ENCODE data around the gene ADAM10.

ADAM10 gene

GRCh38 chr15:58766290-58766689 is 16.8 kb upstream of the ADAM10 start:
- Histone ChIP-seq H3K36me3 (ENCODE audit: insufficient read depth, insufficient read length, low read length) (no peaks in the 10 kb centered on the region), H3K9me3 (ENCODE audit: insufficient read depth, low read length) (peaks cover 20% of the 10 kb centered on the region)
- TF ChIP-seq ZNF274 (IDR thresholded peaks at IDR 0.05; ENCODE audit: low read depth, low read length): no peak
- no peak for TF ChIP-seq SUZ12 (IDR thresholded peaks at IDR 0.05; ENCODE audit: extremely low read depth, insufficient read depth, insufficient read length)
- no peak for TF ChIP-seq YY1 (IDR thresholded peaks at IDR 0.05; ENCODE audit: insufficient read depth, insufficient read length)

GRCh38 chr15:58764468-58764867 is 15.0 kb upstream of the ADAM10 start:
- peaks cover 20% of the 10 kb centered on the region for H3K9me3 ChIP-seq (ENCODE audit: insufficient read depth, low read length)
- DNase-seq (ENCODE audit: low read depth, low spot score): no peak
- no peaks in the 10 kb centered on the region for H3K27me3 ChIP-seq (ENCODE audit: insufficient read depth, insufficient read length)
- H3K4me3 ChIP-seq (ENCODE audit: insufficient read length, low read depth): no peak overlapping the region
- H3K4me1 ChIP-seq (ENCODE audit: insufficient read depth, insufficient read length): no peaks in the 10 kb centered on the region
- TF ChIP-seq ZNF274 (IDR thresholded peaks at IDR 0.05; ENCODE audit: low read depth, low read length): no peak
- no peak for TF ChIP-seq YY1 (IDR thresholded peaks at IDR 0.05; ENCODE audit: insufficient read depth, insufficient read length)
- TF ChIP-seq SUZ12 (IDR thresholded peaks at IDR 0.05; ENCODE audit: extremely low read depth, insufficient read depth, insufficient read length): no peak
- H3K36me3 ChIP-seq (ENCODE audit: insufficient read depth, insufficient read length, low read length): no peaks in the 10 kb centered on the region
- no peak overlapping the region for H3K9ac ChIP-seq (ENCODE audit: insufficient read length, low read depth)

More at GRCh38 chr15:58766290-58766689, 16.8 kb upstream of the ADAM10 start:
- Histone ChIP-seq H3K9ac (ENCODE audit: insufficient read length, low read depth) (no peak overlapping the region), H3K27me3 (ENCODE audit: insufficient read depth, insufficient read length) (no peaks in the 10 kb centered on the region), H3K4me3 (ENCODE audit: insufficient read length, low read depth) (no peak overlapping the region), H3K4me1 (ENCODE audit: insufficient read depth, insufficient read length) (no peaks in the 10 kb centered on the region)
- DNase-seq (ENCODE audit: low read depth, low spot score): no peak

- peaks cover 20% of the 10 kb centered on the region for H3K9me3 ChIP-seq (ENCODE audit: insufficient read depth, low read length)
- no peak for DNase-seq (ENCODE audit: low read depth, low spot score)
- H3K36me3 ChIP-seq (ENCODE audit: insufficient read depth, insufficient read length, low read length): no peaks in the 10 kb centered on the region
These were observed 13.2 kb upstream of the ADAM10 start for GRCh38 chr15:58762731-58763130.

GRCh38 chr15:58762285-58762684 is 12.8 kb upstream of the ADAM10 start:
- no peak overlapping the region for H3K9ac ChIP-seq (ENCODE audit: insufficient read length, low read depth)
- TF ChIP-seq YY1 (IDR thresholded peaks at IDR 0.05; ENCODE audit: insufficient read depth, insufficient read length) (no peak), SUZ12 (IDR thresholded peaks at IDR 0.05; ENCODE audit: extremely low read depth, insufficient read depth, insufficient read length) (no peak), ZNF274 (IDR thresholded peaks at IDR 0.05; ENCODE audit: low read depth, low read length) (no peak)
- H3K4me3 ChIP-seq (ENCODE audit: insufficient read length, low read depth): no peak overlapping the region
- peaks cover 20% of the 10 kb centered on the region for H3K9me3 ChIP-seq (ENCODE audit: insufficient read depth, low read length)
- H3K27me3 ChIP-seq (ENCODE audit: insufficient read depth, insufficient read length): no peaks in the 10 kb centered on the region
- H3K36me3 ChIP-seq (ENCODE audit: insufficient read depth, insufficient read length, low read length): no peaks in the 10 kb centered on the region
- no peak for DNase-seq (ENCODE audit: low read depth, low spot score)
- no peaks in the 10 kb centered on the region for H3K4me1 ChIP-seq (ENCODE audit: insufficient read depth, insufficient read length)

More at GRCh38 chr15:58762731-58763130, 13.2 kb upstream of the ADAM10 start:
- TF ChIP-seq ZNF274 (IDR thresholded peaks at IDR 0.05; ENCODE audit: low read depth, low read length): no peak
- TF ChIP-seq YY1 (IDR thresholded peaks at IDR 0.05; ENCODE audit: insufficient read depth, insufficient read length): no peak
- no peak for TF ChIP-seq SUZ12 (IDR thresholded peaks at IDR 0.05; ENCODE audit: extremely low read depth, insufficient read depth, insufficient read length)
- Histone ChIP-seq H3K27me3 (ENCODE audit: insufficient read depth, insufficient read length) (no peaks in the 10 kb centered on the region), H3K4me3 (ENCODE audit: insufficient read length, low read depth) (no peak overlapping the region), H3K4me1 (ENCODE audit: insufficient read depth, insufficient read length) (no peaks in the 10 kb centered on the region), H3K9ac (ENCODE audit: insufficient read length, low read depth) (no peak overlapping the region)

GRCh38 chr15:58761010-58761388 is 11.5 kb upstream of the ADAM10 start:
- H3K36me3 ChIP-seq (ENCODE audit: insufficient read depth, insufficient read length, low read length): no peaks in the 10 kb centered on the region
- DNase-seq (ENCODE audit: low read depth, low spot score): no peak
- TF ChIP-seq YY1 (IDR thresholded peaks at IDR 0.05; ENCODE audit: insufficient read depth, insufficient read length): no peak
- no peak for TF ChIP-seq SUZ12 (IDR thresholded peaks at IDR 0.05; ENCODE audit: extremely low read depth, insufficient read depth, insufficient read length)
- TF ChIP-seq ZNF274 (IDR thresholded peaks at IDR 0.05; ENCODE audit: low read depth, low read length): no peak
- H3K4me1 ChIP-seq (ENCODE audit: insufficient read depth, insufficient read length): no peaks in the 10 kb centered on the region
- peaks cover 20% of the 10 kb centered on the region for H3K9me3 ChIP-seq (ENCODE audit: insufficient read depth, low read length)
- H3K9ac ChIP-seq (ENCODE audit: insufficient read length, low read depth): no peak overlapping the region
- H3K27me3 ChIP-seq (ENCODE audit: insufficient read depth, insufficient read length): no peaks in the 10 kb centered on the region
- H3K4me3 ChIP-seq (ENCODE audit: insufficient read length, low read depth): no peak overlapping the region

GRCh38 chr15:58760385-58761009 is 11.0 kb upstream of the ADAM10 start:
- H3K27me3 ChIP-seq (ENCODE audit: insufficient read depth, insufficient read length): no peaks in the 10 kb centered on the region
- TF ChIP-seq SUZ12 (IDR thresholded peaks at IDR 0.05; ENCODE audit: extremely low read depth, insufficient read depth, insufficient read length) (no peak), ZNF274 (IDR thresholded peaks at IDR 0.05; ENCODE audit: low read depth, low read length) (no peak), YY1 (IDR thresholded peaks at IDR 0.05; ENCODE audit: insufficient read depth, insufficient read length) (no peak)
- H3K4me3 ChIP-seq (ENCODE audit: insufficient read length, low read depth): no peak overlapping the region
- no peaks in the 10 kb centered on the region for H3K36me3 ChIP-seq (ENCODE audit: insufficient read depth, insufficient read length, low read length)
- DNase-seq (ENCODE audit: low read depth, low spot score): no peak
- H3K4me1 ChIP-seq (ENCODE audit: insufficient read depth, insufficient read length): no peaks in the 10 kb centered on the region
- H3K9me3 ChIP-seq (ENCODE audit: insufficient read depth, low read length): peaks cover 18% of the 10 kb centered on the region
- H3K9ac ChIP-seq (ENCODE audit: insufficient read length, low read depth): no peak overlapping the region

- TF ChIP-seq SUZ12 (IDR thresholded peaks at IDR 0.05; ENCODE audit: extremely low read depth, insufficient read depth, insufficient read length): no peak
- no peak for TF ChIP-seq ZNF274 (IDR thresholded peaks at IDR 0.05; ENCODE audit: low read depth, low read length)
- no peak for TF ChIP-seq YY1 (IDR thresholded peaks at IDR 0.05; ENCODE audit: insufficient read depth, insufficient read length)
- H3K36me3 ChIP-seq (ENCODE audit: insufficient read depth, insufficient read length, low read length): no peaks in the 10 kb centered on the region
- DNase-seq (ENCODE audit: low read depth, low spot score): no peak
- H3K4me1 ChIP-seq (ENCODE audit: insufficient read depth, insufficient read length): no peaks in the 10 kb centered on the region
- H3K27me3 ChIP-seq (ENCODE audit: insufficient read depth, insufficient read length): no peaks in the 10 kb centered on the region
- no peaks in the 10 kb centered on the region for H3K9me3 ChIP-seq (ENCODE audit: insufficient read depth, low read length)
- H3K9ac ChIP-seq (ENCODE audit: insufficient read length, low read depth): no peak overlapping the region
- H3K4me3 ChIP-seq (ENCODE audit: insufficient read length, low read depth): no peak overlapping the region
These were observed 8.6 kb upstream of the ADAM10 start for GRCh38 chr15:58758141-58758540.

Measured in NT2/D1 (cell line).